Right lobe of liver (tissue), 6 donors: ENCODE results near the gene TBCK. TPM values are rescaled to one million over a fixed set of nuclear protein-coding genes. Genes with fewer than 3 reads are reported as not detected.

Source experiments
- ATAC-seq, 4 donors: fragments of 200-7000 bp; cut with Tn5 transposase; one replicate each; pipeline ENCODE4 v1.9.1; 2020; ENCODE audit warnings: mild to moderate bottlenecking in 4 of 4, moderate library complexity in 4 of 4
- DNase-seq, 3 donors: peaks; one replicate each; pipeline ENCODE4 v3.0.0-alpha.2; 2020
- H3K27ac ChIP-seq, 3 donors: fragments of 200-600 bp; one replicate each; pipeline ENCODE4 v1.8.0; 2022
- H3K27me3 ChIP-seq, 2 donors: fragments of 200-600 bp; one replicate each; pipeline ENCODE4 v1.8.0; 2022
- H3K36me3 ChIP-seq, 4 donors: fragments of 200-600 bp; sonication (generic) in 1 of 4; one replicate each; pipeline versions ENCODE4 v1.5.1 to v1.8.0; 2017 to 2022; ENCODE audit warnings: control low read depth in 1 of 4
- H3K4me1 ChIP-seq, 4 donors: fragments of 200-600 bp; sonication (generic) in 1 of 4; one replicate each; pipeline versions ENCODE4 v1.5.1 to v1.8.0; 2017 to 2022; ENCODE audit warnings: control low read depth in 1 of 4
- H3K4me3 ChIP-seq, 3 donors: fragments of 200-600 bp; one replicate each; pipeline ENCODE4 v1.8.0; 2022
- H3K9me3 ChIP-seq, 4 donors: fragments of 200-600 bp; sonication (generic) in 1 of 4; one replicate each; pipeline versions ENCODE4 v1.5.1 to v1.8.0; 2017 to 2022; ENCODE audit warnings: control low read depth in 1 of 4
- POLR2A ChIP-seq: fragments of 450-650 bp; IDR thresholded peaks from one replicate; pipeline ENCODE4 v1.6.1; 2017; ENCODE audit warnings: antibody characterized with exemption, mild to moderate bottlenecking
- WGBS: methylation state at CpG from one replicate; pipeline ENCODE4 v1.1.6; 2018; ENCODE audit warnings: low coverage, low lambda C conversion rate; ENCODE audit not compliant: insufficient coverage; ENCODE audit errors: missing lambda C conversion rate; 5-methylcytosine and 5-hydroxymethylcytosine counted together
- intact Hi-C, 2 donors: fragments of 100-400 bp; cut with DNase I; formaldehyde crosslinking; loops; one replicate each; pipeline versions ENCODE4 v1.11.2 to v1.14.1; 2022
- total RNA-seq, 6 experiments: library from RNA; depleted of rRNA in 2 of 6; stranded (reverse); fragments of >200 nt in 2 of 6; fragmentation: NEBNext Ultra II Directional in 3 of 6; extraction: Animal tissue kit (Norgen Biotek cat#: 25700) in 3 of 6; gene quantifications; one replicate each; pipeline versions ENCODE4 v1.1.0 to v1.2.4, GENCODE V29; 2016 to 2023
- TF ChIP-seq, protein P1 (sequence below), 4 donors: fragments of 200-600 bp in 3 of 4; fragments of 450-650 bp in 1 of 4; IDR thresholded peaks; one replicate each; pipeline versions ENCODE4 v1.5.1 to v1.8.0; 2016 to 2022; ENCODE audit warnings: antibody characterized with exemption in 4 of 4, mild to moderate bottlenecking in 2 of 4
- donor health status: DM: no; HTN: yes; CAD: no.
- donor health status: DM: no; HTN: no; CAD: no.
- donor health status: DM: no; HTN: no; CAD: no.
- donor health status: DM: no; HTN: yes; CAD: no.
- donor health status: DM: no; HTN: yes; CAD: no.

The TBCK gene
- total RNA-seq, 6 experiments from 2014 or later: 15.1 to 20.1 (median 16.8) TPM

DNA sequence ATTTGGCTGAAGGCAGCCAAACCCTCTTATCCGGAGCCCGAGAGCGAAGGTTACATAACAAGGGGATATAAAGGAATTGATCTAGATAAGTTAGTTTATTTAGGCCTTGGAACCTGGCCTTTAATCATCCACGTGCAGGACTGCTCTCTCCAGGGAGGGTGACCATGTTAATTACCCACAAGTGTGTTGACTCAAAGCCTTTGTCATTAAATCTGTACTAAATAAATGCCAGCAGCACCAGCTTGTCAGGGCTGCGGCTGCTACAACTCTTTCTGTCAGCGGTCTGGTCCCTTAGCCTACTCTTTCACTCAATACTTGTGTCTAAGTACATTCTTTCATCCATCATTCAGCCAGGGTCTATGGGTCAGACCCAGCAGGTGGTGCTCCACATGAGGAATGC is 206.1 kb downstream of the TBCK start:
- Histone ChIP-seq H3K27ac (no peak overlapping the region), H3K4me3 (no peak overlapping the region), H3K27me3 (no peaks in the 10 kb centered on the region), H3K9me3 (peaks cover 0 to 12% (median 0%) of the 10 kb centered on the region in 4 donors), H3K4me1 (no peaks in the 10 kb centered on the region), H3K36me3 (peaks cover 0 to 8% (median 2%) of the 10 kb centered on the region in 4 donors)
- TF ChIP-seq POLR2A: no peak
- TF ChIP-seq, protein P1, sequence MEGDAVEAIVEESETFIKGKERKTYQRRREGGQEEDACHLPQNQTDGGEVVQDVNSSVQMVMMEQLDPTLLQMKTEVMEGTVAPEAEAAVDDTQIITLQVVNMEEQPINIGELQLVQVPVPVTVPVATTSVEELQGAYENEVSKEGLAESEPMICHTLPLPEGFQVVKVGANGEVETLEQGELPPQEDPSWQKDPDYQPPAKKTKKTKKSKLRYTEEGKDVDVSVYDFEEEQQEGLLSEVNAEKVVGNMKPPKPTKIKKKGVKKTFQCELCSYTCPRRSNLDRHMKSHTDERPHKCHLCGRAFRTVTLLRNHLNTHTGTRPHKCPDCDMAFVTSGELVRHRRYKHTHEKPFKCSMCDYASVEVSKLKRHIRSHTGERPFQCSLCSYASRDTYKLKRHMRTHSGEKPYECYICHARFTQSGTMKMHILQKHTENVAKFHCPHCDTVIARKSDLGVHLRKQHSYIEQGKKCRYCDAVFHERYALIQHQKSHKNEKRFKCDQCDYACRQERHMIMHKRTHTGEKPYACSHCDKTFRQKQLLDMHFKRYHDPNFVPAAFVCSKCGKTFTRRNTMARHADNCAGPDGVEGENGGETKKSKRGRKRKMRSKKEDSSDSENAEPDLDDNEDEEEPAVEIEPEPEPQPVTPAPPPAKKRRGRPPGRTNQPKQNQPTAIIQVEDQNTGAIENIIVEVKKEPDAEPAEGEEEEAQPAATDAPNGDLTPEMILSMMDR (IDR thresholded peaks at IDR 0.05): no peak
- intact Hi-C loops: no loop called here
- DNase-seq: no peak
- WGBS: 83% methylated on average over 2 of the region's 6 CpGs
- ATAC-seq: no peak

DNA sequence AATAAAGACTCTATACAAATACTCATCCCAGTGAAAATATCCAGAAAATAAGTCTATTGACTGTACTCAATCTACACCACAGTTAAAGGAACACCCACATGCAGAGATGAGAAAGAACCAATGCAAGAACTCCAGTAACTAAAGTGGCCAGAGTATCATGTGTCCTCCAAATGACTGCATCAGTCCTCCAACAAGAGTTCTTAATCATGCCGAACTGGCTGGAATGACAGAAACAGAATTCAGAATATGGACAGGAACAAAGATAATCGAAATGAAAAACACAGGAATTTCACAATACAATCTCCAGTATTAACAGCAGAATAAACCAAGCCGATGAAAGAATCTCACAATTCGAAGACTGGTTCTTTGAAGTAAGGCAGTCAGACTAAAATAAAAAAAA is 210.3 kb downstream of the TBCK start:
- H3K9me3 ChIP-seq: peaks cover 0 to 3% (median 0%) of the 10 kb centered on the region in 4 donors
- intact Hi-C loops: no loop called here

DNA sequence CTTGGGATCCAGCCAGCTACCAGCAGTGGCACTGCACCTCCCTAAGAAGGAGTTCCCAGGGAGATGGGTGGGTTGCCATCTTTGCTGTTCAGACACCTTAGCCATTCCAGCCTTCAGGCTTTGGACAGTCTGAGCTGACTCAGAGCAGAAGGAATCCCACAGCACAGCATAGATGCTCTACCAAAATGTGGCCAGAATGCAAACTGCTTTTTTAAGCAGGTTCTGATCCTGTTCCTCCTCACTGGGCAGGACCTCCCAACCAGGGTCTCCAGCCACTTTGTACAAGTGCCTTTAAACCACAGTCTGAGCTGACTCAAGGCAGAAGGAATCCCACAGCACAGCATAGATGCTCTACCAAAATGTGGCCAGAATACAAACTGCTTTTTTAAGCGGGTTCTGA is 211.7 kb downstream of the TBCK start:
- no peak for TF ChIP-seq POLR2A
- TF ChIP-seq, protein P1 (IDR thresholded peaks at IDR 0.05): no peak
- intact Hi-C loops: no loop called here
- ATAC-seq (no peak), DNase-seq (no peak)
- no peaks in the 10 kb centered on the region for H3K27me3 ChIP-seq
- H3K9me3 ChIP-seq: peaks cover 0 to 2% (median 0%) of the 10 kb centered on the region in 4 donors
- 67% methylated on average over 1 of the region's 1 CpG for WGBS
- H3K4me3 ChIP-seq: no peak overlapping the region
- no peak overlapping the region for H3K27ac ChIP-seq
- H3K36me3 ChIP-seq: peaks cover 0 to 8% (median 0%) of the 10 kb centered on the region in 4 donors
- no peaks in the 10 kb centered on the region for H3K4me1 ChIP-seq

More for the DNA sequence above, 210.3 kb downstream of the TBCK start:
- WGBS: 92% methylated on average over 4 of the region's 4 CpGs
- no peaks in the 10 kb centered on the region for H3K27me3 ChIP-seq
- H3K4me1 ChIP-seq: no peaks in the 10 kb centered on the region
- no peak overlapping the region for H3K27ac ChIP-seq
- H3K4me3 ChIP-seq: no peak overlapping the region
- no peak for TF ChIP-seq POLR2A
- TF ChIP-seq, protein P1 (IDR thresholded peaks at IDR 0.05): no peak
- ATAC-seq: no peak
- no peak for DNase-seq
- H3K36me3 ChIP-seq: peaks cover 0 to 8% (median 0%) of the 10 kb centered on the region in 4 donors

- Histone ChIP-seq H3K4me1 (no peaks in the 10 kb centered on the region), H3K27ac (no peak overlapping the region), H3K36me3 (peaks cover 0 to under 1% (median 0%) of the 10 kb centered on the region in 4 donors), H3K4me3 (no peak overlapping the region), H3K27me3 (no peaks in the 10 kb centered on the region), H3K9me3 (no peaks in the 10 kb centered on the region)
- no peak for ATAC-seq
- 45% methylated on average over 1 of the region's 1 CpG for WGBS
- no peak for TF ChIP-seq POLR2A
- TF ChIP-seq, protein P1 (IDR thresholded peaks at IDR 0.05): no peak
- no peak for DNase-seq
- intact Hi-C loops: no loop called here
These were observed 219.6 kb downstream of the TBCK start for GRCh38 chr4:106096454-106096853.

DNA sequence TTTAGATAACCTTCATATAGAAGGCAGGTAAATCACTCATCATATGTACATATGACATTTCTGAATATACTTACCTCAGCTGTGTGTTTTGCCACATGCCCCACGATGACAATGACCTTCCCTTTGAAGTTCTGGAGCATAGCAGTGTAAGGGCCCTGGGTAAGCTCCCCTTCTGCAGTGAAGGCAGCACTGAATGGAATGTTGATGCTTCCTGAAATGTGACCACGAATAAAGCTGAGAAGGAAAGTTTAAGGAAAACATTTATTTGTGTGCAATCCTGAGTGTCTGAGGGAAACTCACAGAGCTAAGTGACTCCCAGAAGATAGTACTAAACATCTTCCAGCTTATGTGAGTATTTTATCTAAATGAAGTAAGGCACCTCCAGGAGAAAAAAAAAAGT is 220.6 kb downstream of the TBCK start:
- ATAC-seq (no peak), DNase-seq (no peak)
- no peak overlapping the region for H3K27ac ChIP-seq
- H3K9me3 ChIP-seq: no peaks in the 10 kb centered on the region
- TF ChIP-seq, protein P1 (IDR thresholded peaks at IDR 0.05): no peak
- no peak for TF ChIP-seq POLR2A
- H3K4me3 ChIP-seq: no peak overlapping the region
- peaks cover 0 to 4% (median 0%) of the 10 kb centered on the region in 4 donors for H3K36me3 ChIP-seq
- H3K4me1 ChIP-seq: no peaks in the 10 kb centered on the region
- WGBS: 78% methylated on average over 2 of the region's 2 CpGs
- no peaks in the 10 kb centered on the region for H3K27me3 ChIP-seq
- intact Hi-C loops: no loop called here
